ENCODE measurements around the gene ADAM23. TPM values are rescaled to one million over a fixed set of nuclear protein-coding genes. Genes with fewer than 3 reads are reported as not detected.

Gene ADAM23
- total and polyA plus RNA-seq, 2 experiments from 2014 or later = 2.8 to 3.3 TPM

- WGBS (ENCODE audit: low lambda C conversion rate, missing lambda C conversion rate) = 78% methylated on average over 2 of the region's 2 CpGs
- no peak overlapping the region for H3K4me2 ChIP-seq
Measured at GRCh38 chr2:206418968-206419367, 24.4 kb upstream of the ADAM23 start.

GRCh38 chr2:206420721-206421120 lies 22.6 kb upstream of the ADAM23 start:
- Histone ChIP-seq H3K9me2 (replicated peaks; ENCODE audit: insufficient read depth) (no peaks in the 10 kb centered on the region), H3K27ac (no peak overlapping the region), H3K27me3 (no peaks in the 10 kb centered on the region), H3K9me3 (ENCODE audit: low read depth) (no peaks in the 10 kb centered on the region), H3K4me1 (ENCODE audit: insufficient read depth) (no peaks in the 10 kb centered on the region), H4K20me1 (ENCODE audit: insufficient read depth, poor library complexity, severe bottlenecking) (no peaks in the 10 kb centered on the region), H3K4me2 (no peak overlapping the region), H3K36me3 (replicated peaks; ENCODE audit: insufficient read depth, low read depth) (no peaks in the 10 kb centered on the region), H2AFZ (no peak overlapping the region), H3K79me2 (no peaks in the 10 kb centered on the region), H3K4me3 (no peak overlapping the region)
- TF ChIP-seq EZH2 (IDR thresholded peaks at IDR 0.05; ENCODE audit: borderline replicate concordance) = no peak
- TF ChIP-seq, protein P1, sequence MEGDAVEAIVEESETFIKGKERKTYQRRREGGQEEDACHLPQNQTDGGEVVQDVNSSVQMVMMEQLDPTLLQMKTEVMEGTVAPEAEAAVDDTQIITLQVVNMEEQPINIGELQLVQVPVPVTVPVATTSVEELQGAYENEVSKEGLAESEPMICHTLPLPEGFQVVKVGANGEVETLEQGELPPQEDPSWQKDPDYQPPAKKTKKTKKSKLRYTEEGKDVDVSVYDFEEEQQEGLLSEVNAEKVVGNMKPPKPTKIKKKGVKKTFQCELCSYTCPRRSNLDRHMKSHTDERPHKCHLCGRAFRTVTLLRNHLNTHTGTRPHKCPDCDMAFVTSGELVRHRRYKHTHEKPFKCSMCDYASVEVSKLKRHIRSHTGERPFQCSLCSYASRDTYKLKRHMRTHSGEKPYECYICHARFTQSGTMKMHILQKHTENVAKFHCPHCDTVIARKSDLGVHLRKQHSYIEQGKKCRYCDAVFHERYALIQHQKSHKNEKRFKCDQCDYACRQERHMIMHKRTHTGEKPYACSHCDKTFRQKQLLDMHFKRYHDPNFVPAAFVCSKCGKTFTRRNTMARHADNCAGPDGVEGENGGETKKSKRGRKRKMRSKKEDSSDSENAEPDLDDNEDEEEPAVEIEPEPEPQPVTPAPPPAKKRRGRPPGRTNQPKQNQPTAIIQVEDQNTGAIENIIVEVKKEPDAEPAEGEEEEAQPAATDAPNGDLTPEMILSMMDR (IDR thresholded peaks at IDR 0.05; ENCODE audit: poor library complexity) = no peak
- no peak for TF ChIP-seq EZH2phosphoT487 (IDR thresholded peaks at IDR 0.05; ENCODE audit: low read depth, severe bottlenecking, unreplicated experiment)
- no peak for DNase-seq (ENCODE audit: low spot score)
- 91% methylated on average over 3 of the region's 3 CpGs for WGBS (ENCODE audit: low lambda C conversion rate, missing lambda C conversion rate)

More at GRCh38 chr2:206418968-206419367, 24.4 kb upstream of the ADAM23 start:
- Histone ChIP-seq H3K79me2 (no peaks in the 10 kb centered on the region), H2AFZ (no peak overlapping the region), H3K36me3 (replicated peaks; ENCODE audit: insufficient read depth, low read depth) (no peaks in the 10 kb centered on the region), H3K9me2 (replicated peaks; ENCODE audit: insufficient read depth) (no peaks in the 10 kb centered on the region), H3K27me3 (no peaks in the 10 kb centered on the region), H3K4me1 (ENCODE audit: insufficient read depth) (no peaks in the 10 kb centered on the region), H3K9me3 (ENCODE audit: low read depth) (no peaks in the 10 kb centered on the region), H3K4me3 (no peak overlapping the region), H3K27ac (no peak overlapping the region), H4K20me1 (ENCODE audit: insufficient read depth, poor library complexity, severe bottlenecking) (no peaks in the 10 kb centered on the region)
- no peak for DNase-seq (ENCODE audit: low spot score)
- no peak for TF ChIP-seq EZH2phosphoT487 (IDR thresholded peaks at IDR 0.05; ENCODE audit: low read depth, severe bottlenecking, unreplicated experiment)
- TF ChIP-seq, protein P1 (IDR thresholded peaks at IDR 0.05; ENCODE audit: poor library complexity) = no peak
- TF ChIP-seq EZH2 (IDR thresholded peaks at IDR 0.05; ENCODE audit: borderline replicate concordance) = no peak

DNA sequence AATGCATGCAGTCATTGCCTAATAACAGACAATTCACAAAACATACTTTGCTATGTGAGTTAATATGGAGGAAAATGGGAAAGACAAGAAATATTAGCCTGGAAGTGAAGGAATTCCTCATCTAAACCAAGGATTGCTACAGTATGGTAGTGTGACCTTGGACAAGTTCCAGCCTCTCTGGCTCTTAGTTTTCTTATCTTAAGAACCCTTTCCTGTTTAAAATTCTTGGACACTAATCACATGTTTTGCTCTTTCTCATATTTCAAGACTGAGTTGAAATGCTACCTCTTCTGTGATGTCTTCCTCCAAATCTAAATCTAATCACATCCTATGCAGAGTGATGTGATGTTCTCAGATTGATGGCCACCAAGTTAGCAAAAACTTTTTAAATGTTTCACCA lies 20.8 kb upstream of the ADAM23 start:
- peak overlapping the region; percentile 18 for H3K4me2 ChIP-seq
- TF ChIP-seq EZH2 (IDR thresholded peaks at IDR 0.05; ENCODE audit: borderline replicate concordance) = no peak
- TF ChIP-seq, protein P1 (IDR thresholded peaks at IDR 0.05; ENCODE audit: poor library complexity) = no peak
- no peak for TF ChIP-seq EZH2phosphoT487 (IDR thresholded peaks at IDR 0.05; ENCODE audit: low read depth, severe bottlenecking, unreplicated experiment)
- H4K20me1 ChIP-seq (ENCODE audit: insufficient read depth, poor library complexity, severe bottlenecking) = no peaks in the 10 kb centered on the region

GRCh38 chr2:206423147-206423546 lies 20.2 kb upstream of the ADAM23 start:
- H3K4me1 ChIP-seq (ENCODE audit: insufficient read depth) = no peaks in the 10 kb centered on the region
- no peaks in the 10 kb centered on the region for H3K9me3 ChIP-seq (ENCODE audit: low read depth)
- H2AFZ ChIP-seq = no peak overlapping the region
- H3K27me3 ChIP-seq = no peaks in the 10 kb centered on the region
- H3K79me2 ChIP-seq = no peaks in the 10 kb centered on the region
- H3K9me2 ChIP-seq (replicated peaks; ENCODE audit: insufficient read depth) = no peaks in the 10 kb centered on the region
- TF ChIP-seq, protein P1 (IDR thresholded peaks at IDR 0.05; ENCODE audit: poor library complexity) = no peak
- no peak for TF ChIP-seq EZH2phosphoT487 (IDR thresholded peaks at IDR 0.05; ENCODE audit: low read depth, severe bottlenecking, unreplicated experiment)
- TF ChIP-seq EZH2 (IDR thresholded peaks at IDR 0.05; ENCODE audit: borderline replicate concordance) = no peak
- no peaks in the 10 kb centered on the region for H3K36me3 ChIP-seq (replicated peaks; ENCODE audit: insufficient read depth, low read depth)
- no peak overlapping the region for H3K4me3 ChIP-seq
- no peak overlapping the region for H3K4me2 ChIP-seq
- H4K20me1 ChIP-seq (ENCODE audit: insufficient read depth, poor library complexity, severe bottlenecking) = no peaks in the 10 kb centered on the region
- no peak for DNase-seq (ENCODE audit: low spot score)
- H3K27ac ChIP-seq = no peak overlapping the region
- 54% methylated on average over 2 of the region's 2 CpGs for WGBS (ENCODE audit: low lambda C conversion rate, missing lambda C conversion rate)

More for the DNA sequence above, 20.8 kb upstream of the ADAM23 start:
- H3K9me2 ChIP-seq (replicated peaks; ENCODE audit: insufficient read depth) = no peaks in the 10 kb centered on the region
- H3K4me1 ChIP-seq (ENCODE audit: insufficient read depth) = no peaks in the 10 kb centered on the region
- H3K27ac ChIP-seq = no peak overlapping the region
- no peak overlapping the region for H3K4me3 ChIP-seq
- no peaks in the 10 kb centered on the region for H3K79me2 ChIP-seq
- H3K36me3 ChIP-seq (replicated peaks; ENCODE audit: insufficient read depth, low read depth) = no peaks in the 10 kb centered on the region
- no peaks in the 10 kb centered on the region for H3K9me3 ChIP-seq (ENCODE audit: low read depth)
- DNase-seq (ENCODE audit: low spot score) = peak; percentile 27
- no peaks in the 10 kb centered on the region for H3K27me3 ChIP-seq
- H2AFZ ChIP-seq = no peak overlapping the region
